Subcutaneous adipose tissue (tissue), 4 donors: ENCODE data around the gene TGFA. TPM values are rescaled to one million over a fixed set of nuclear protein-coding genes. Genes with fewer than 3 reads are reported as not detected.

Experiments
- CTCF ChIP-seq: fragments of 450-650 bp; IDR thresholded peaks from one replicate; pipeline ENCODE4 v1.5.1; 2016; ENCODE audit warnings: low read depth, mild to moderate bottlenecking, control low read depth, antibody characterized with exemption, moderate library complexity
- total RNA-seq, 4 donors: library from RNA; depleted of rRNA; stranded (reverse); fragments of >200 nt; gene quantifications; one replicate each; pipeline ENCODE4 v1.1.0, GENCODE V29; 2016

The TGFA gene
- total RNA-seq, 4 donors from 2014 or later, result 1.1 to 3.6 (median 2.0) TPM

GRCh38 chr2:70531419-70532086 is 22.1 kb downstream of the TGFA start:
- no peak for TF ChIP-seq CTCF

GRCh38 chr2:70529610-70530009 is 24.0 kb downstream of the TGFA start:
- no peak for TF ChIP-seq CTCF

- no peak for TF ChIP-seq CTCF
These were observed 24.7 kb downstream of the TGFA start for GRCh38 chr2:70528929-70529328.

- no peak for TF ChIP-seq CTCF
These were observed 25.4 kb downstream of the TGFA start for GRCh38 chr2:70528276-70528675.

- TF ChIP-seq CTCF, result no peak
These were observed 26.1 kb downstream of the TGFA start for GRCh38 chr2:70527447-70528080.

GRCh38 chr2:70526126-70526525 is 27.5 kb downstream of the TGFA start:
- TF ChIP-seq CTCF, result no peak

- no peak for TF ChIP-seq CTCF
These were observed 28.6 kb downstream of the TGFA start for GRCh38 chr2:70525032-70525431.
